MCF 10A (cell line): Measurements from ENCODE around the gene KRTAP5-2. TPM values are rescaled to one million over a fixed set of nuclear protein-coding genes. Genes with fewer than 3 reads are reported as not detected.
"Not testable (repeated sequence)": the region's sequence is repeated elsewhere in the genome, so short reads cannot be mapped to it uniquely, and the experiment has no call there.

Experiments used
- BruUV-seq: library from RNA; stranded (reverse); fragments of 400-500 nt; replicated peaks from 2 replicates; lab custom pipeline; 2021; lab: Mats Ljungman, UMichigan
- CTCF ChIA-PET: fragments of 300-600 bp; sonication (Branson Sonifier 250); formaldehyde crosslinking; extraction: SDS; loops from one replicate; lab custom pipeline; 2021; ENCODE audit warnings: antibody characterized with exemption, inconsistent platforms; lab: Yijun Ruan, JAX
- POLR2A ChIA-PET: fragments of 300-600, 350-650 bp; sonication (Branson Sonifier 250); formaldehyde crosslinking; extraction: SDS; loops from one replicate; lab custom pipeline; 2020; ENCODE audit warnings: antibody characterized with exemption, inconsistent platforms; lab: Yijun Ruan, JAX
- DNase-seq: peaks from one replicate; pipeline ENCODE4 v3.0.0-alpha.2; 2018; ENCODE audit not compliant: unreplicated experiment
- H3K27ac Mint-ChIP-seq: one replicate; pipeline ENCODE4 v1.8.0; 2022; ENCODE audit warnings: mild to moderate bottlenecking, low read depth, mixed read lengths; ENCODE audit not compliant: unreplicated experiment
- H3K27me3 Mint-ChIP-seq: one replicate; pipeline ENCODE4 v1.8.0; 2022; ENCODE audit warnings: mixed read lengths; ENCODE audit not compliant: insufficient read depth, unreplicated experiment
- H3K36me3 Mint-ChIP-seq: one replicate; pipeline ENCODE4 v1.8.0; 2022; ENCODE audit warnings: mild to moderate bottlenecking, moderate library complexity, mixed read lengths; ENCODE audit not compliant: insufficient read depth, unreplicated experiment
- H3K4me1 Mint-ChIP-seq: one replicate; pipeline ENCODE4 v1.8.0; 2022; ENCODE audit warnings: mixed read lengths; ENCODE audit not compliant: insufficient read depth, unreplicated experiment
- H3K4me3 Mint-ChIP-seq: one replicate; pipeline ENCODE4 v1.8.0; 2022; ENCODE audit warnings: mild to moderate bottlenecking, moderate library complexity, mixed read lengths; ENCODE audit not compliant: unreplicated experiment
- H3K9me3 Mint-ChIP-seq: one replicate; pipeline ENCODE4 v1.8.0; 2022; ENCODE audit warnings: mixed read lengths; ENCODE audit not compliant: unreplicated experiment
- CTCF ChIP-seq: fragments of 200-600 bp; IDR thresholded peaks from one replicate; pipeline ENCODE4 v1.8.0; 2022; ENCODE audit warnings: antibody characterized with exemption, mild to moderate bottlenecking; ENCODE audit not compliant: unreplicated experiment
- intact Hi-C: fragments of 100-400 bp; cut with micrococcal nuclease; formaldehyde crosslinking; loops from 2 replicates; pipeline ENCODE4 v1.14.1; 2022
- total RNA-seq: library from RNA; stranded (reverse); gene quantifications from 2 replicates; pipeline ENCODE4 v1.2.3, GENCODE V29; 2022

KRTAP5-2 gene
- total RNA-seq, 1 experiment from 2014 or later = not detected

GRCh38 chr11:1581976-1582375 is 16.1 kb downstream of the KRTAP5-2 start:
- no TSS peak for BruUV-seq
- Mint-ChIP-seq H3K27me3 (peaks cover 11% of the 10 kb centered on the region), H3K4me1 (peaks cover under 1% of the 10 kb centered on the region), H3K36me3 (peaks cover 6% of the 10 kb centered on the region), H3K9me3 (peaks cover 15% of the 10 kb centered on the region), H3K4me3 (no peak overlapping the region), H3K27ac (no peak overlapping the region)
- TF ChIP-seq CTCF = no peak
- DNase-seq = no peak
- ChIA-PET POLR2A (no interaction called here), CTCF (interaction anchor here (0.8 to 1.6 kb wide), 3 partner anchors 8 to 16 kb away, joined by 3 to 10 read pairs (median 4); partner anchors contain the start of gene KRTAP5-2)
- intact Hi-C loops = no loop called here

- CTCF ChIA-PET = interaction anchor here (0.6 to 2.1 kb wide), 12 partner anchors 17 to 660 kb away, joined by 3 to 8 read pairs (median 3); no protein-coding TSS in a partner anchor
- POLR2A ChIA-PET = interaction anchor here (0.9 to 1.2 kb wide), 3 partner anchors 12 to 30 kb away, joined by 3 to 4 read pairs (median 3); no protein-coding TSS in a partner anchor
- Mint-ChIP-seq H3K4me1 (peaks cover 6% of the 10 kb centered on the region), H3K27me3 (no peaks in the 10 kb centered on the region), H3K4me3 (no peak overlapping the region), H3K27ac (peak overlapping the region; percentile 77), H3K9me3 (peaks cover 15% of the 10 kb centered on the region), H3K36me3 (peaks cover 6% of the 10 kb centered on the region)
- TF ChIP-seq CTCF = no peak
- intact Hi-C loops = no loop called here
- BruUV-seq = no TSS peak
- DNase-seq = no peak
Observed at GRCh38 chr11:1576825-1577224, 21.3 kb downstream of the KRTAP5-2 start.

GRCh38 chr11:1575756-1576155 is 22.3 kb downstream of the KRTAP5-2 start:
- ChIA-PET POLR2A (interaction anchor here (0.7 kb wide), 1 partner anchor 23 kb away, joined by 3 read pairs; no protein-coding TSS in a partner anchor), CTCF (interaction anchor here (0.6 to 2.9 kb wide), 10 partner anchors 13 to 668 kb away, joined by 3 to 94 read pairs (median 7); no protein-coding TSS in a partner anchor)
- H3K36me3 Mint-ChIP-seq, H3K27me3 Mint-ChIP-seq, H3K4me1 Mint-ChIP-seq, DNase-seq, BruUV-seq, H3K27ac Mint-ChIP-seq, intact Hi-C loops, H3K4me3 Mint-ChIP-seq: not testable (repeated sequence)
- peaks cover 15% of the 10 kb centered on the region for H3K9me3 Mint-ChIP-seq

- H3K27me3 Mint-ChIP-seq = no peaks in the 10 kb centered on the region
- ChIA-PET POLR2A (interaction anchor here (0.7 to 2.6 kb wide), 7 partner anchors 13 to 265 kb away, joined by 3 to 16 read pairs (median 4); no protein-coding TSS in a partner anchor), CTCF (interaction anchor here (0.6 to 2.9 kb wide), 32 partner anchors 9 to 1230 kb away, joined by 3 to 94 read pairs (median 4); partner anchors contain the start of genes KRTAP5-1, KRTAP5-2 and TOLLIP)
- peaks cover 15% of the 10 kb centered on the region for H3K9me3 Mint-ChIP-seq
- peaks cover 6% of the 10 kb centered on the region for H3K36me3 Mint-ChIP-seq
- BruUV-seq = no TSS peak
- no peak for TF ChIP-seq CTCF
- H3K27ac Mint-ChIP-seq = no peak overlapping the region
- intact Hi-C loops = loop anchor here (1.0 kb wide), 2 partner anchors 16 to 29 kb away; no protein-coding TSS in a partner anchor
- H3K4me1 Mint-ChIP-seq = peaks cover 6% of the 10 kb centered on the region
- no peak for DNase-seq
- H3K4me3 Mint-ChIP-seq = peak overlapping the region; percentile 25
Observed at GRCh38 chr11:1574933-1575242, 23.2 kb downstream of the KRTAP5-2 start.
